ENCODE measurements around the gene DENND4B.
A peak's percentile ranks its signal among the peaks of the same experiment; 100 is the strongest.

Gene DENND4B

GRCh38 chr1:153882296-153882912, 64.1 kb downstream of the DENND4B start:
- peak in 1 of 3 experiments; percentile 54 for DNase-seq

GRCh38 chr1:153881751-153882150, 64.8 kb downstream of the DENND4B start:
- peak; percentile 81 to 94 (median 83) for DNase-seq

GRCh38 chr1:153880962-153881361, 65.6 kb downstream of the DENND4B start:
- DNase-seq: peak; percentile 98 to 100 (median 100)

- DNase-seq: no peak
Observed at GRCh38 chr1:153880024-153880423, 66.5 kb downstream of the DENND4B start.

Data from NCI-H1417 (cell line).